Transverse colon (tissue), 4 donors: ENCODE data around the gene DND1.
"Not testable (repeated sequence)": the region's sequence is repeated elsewhere in the genome, so short reads cannot be mapped to it uniquely, and the experiment has no call there.

ENCODE experiments used
- POLR2AphosphoS5 ChIP-seq, 3 donors: sonication (generic); formaldehyde crosslinking; IDR thresholded peaks; one replicate each; pipeline ENCODE4 v1.6.1; 2016; ENCODE audit warnings: antibody characterized with exemption in 3 of 3
- TF ChIP-seq, protein P1 (sequence below), 5 experiments: fragments of 200-600 bp in 3 of 5; fragments of 450-650 bp in 2 of 5; sonication (generic) in 3 of 5; IDR thresholded peaks; 1 replicate in 2 of 5; 2 replicates in 3 of 5; pipeline ENCODE4 v1.5.1; 2016 to 2017; ENCODE audit warnings: antibody characterized with exemption in 5 of 5, inconsistent platforms in 3 of 5, mild to moderate bottlenecking in 2 of 5, moderate library complexity in 1 of 5

DNA sequence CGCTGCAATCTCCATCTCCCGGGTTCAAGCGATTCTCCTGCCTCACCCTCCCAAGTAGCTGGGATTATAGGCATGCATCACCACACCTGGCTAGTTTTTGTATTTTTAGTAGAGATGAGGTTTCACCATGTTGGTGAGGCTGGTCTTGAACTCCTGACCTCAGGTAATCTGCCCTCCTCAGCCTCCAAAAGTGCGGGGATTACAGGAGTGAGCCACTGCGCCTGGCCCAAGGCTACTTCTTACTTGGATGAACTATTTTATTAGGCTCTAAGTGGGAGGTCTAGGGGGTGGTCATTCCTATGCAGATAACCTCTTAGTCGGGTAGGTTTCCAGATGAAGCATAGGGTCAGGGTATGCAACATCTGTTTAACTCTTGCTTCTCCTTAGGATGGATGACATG is 13.0 kb downstream of the DND1 start:
- TF ChIP-seq, protein P1, sequence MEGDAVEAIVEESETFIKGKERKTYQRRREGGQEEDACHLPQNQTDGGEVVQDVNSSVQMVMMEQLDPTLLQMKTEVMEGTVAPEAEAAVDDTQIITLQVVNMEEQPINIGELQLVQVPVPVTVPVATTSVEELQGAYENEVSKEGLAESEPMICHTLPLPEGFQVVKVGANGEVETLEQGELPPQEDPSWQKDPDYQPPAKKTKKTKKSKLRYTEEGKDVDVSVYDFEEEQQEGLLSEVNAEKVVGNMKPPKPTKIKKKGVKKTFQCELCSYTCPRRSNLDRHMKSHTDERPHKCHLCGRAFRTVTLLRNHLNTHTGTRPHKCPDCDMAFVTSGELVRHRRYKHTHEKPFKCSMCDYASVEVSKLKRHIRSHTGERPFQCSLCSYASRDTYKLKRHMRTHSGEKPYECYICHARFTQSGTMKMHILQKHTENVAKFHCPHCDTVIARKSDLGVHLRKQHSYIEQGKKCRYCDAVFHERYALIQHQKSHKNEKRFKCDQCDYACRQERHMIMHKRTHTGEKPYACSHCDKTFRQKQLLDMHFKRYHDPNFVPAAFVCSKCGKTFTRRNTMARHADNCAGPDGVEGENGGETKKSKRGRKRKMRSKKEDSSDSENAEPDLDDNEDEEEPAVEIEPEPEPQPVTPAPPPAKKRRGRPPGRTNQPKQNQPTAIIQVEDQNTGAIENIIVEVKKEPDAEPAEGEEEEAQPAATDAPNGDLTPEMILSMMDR (IDR thresholded peaks at IDR 0.05), result not testable (repeated sequence)
- TF ChIP-seq POLR2AphosphoS5 (IDR thresholded peaks at IDR 0.05), result not testable (repeated sequence)
